ENCODE data around the gene CYREN. TPM values are rescaled to one million over a fixed set of nuclear protein-coding genes. Genes with fewer than 3 reads are reported as not detected.

The CYREN gene
- total RNA-seq, 1 donor from 2014 or later = 50.1 TPM

GRCh38 chr7:135159359-135160085, 11.0 kb downstream of the CYREN start:
- peaks cover 24% of the 10 kb centered on the region for H3K4me1 Mint-ChIP-seq (ENCODE audit: low read depth)
- DNase-seq (ENCODE audit: low spot score) = no peak
- H3K9me3 Mint-ChIP-seq = peaks cover 59% of the 10 kb centered on the region
- peak overlapping the region; percentile 45 for H3K27ac Mint-ChIP-seq
- no peaks in the 10 kb centered on the region for H3K27me3 Mint-ChIP-seq (ENCODE audit: low read depth)
- H3K36me3 Mint-ChIP-seq (ENCODE audit: low read depth) = peaks cover 91% of the 10 kb centered on the region
- intact Hi-C loops (cut with micrococcal nuclease) = no loop called here
- H3K4me3 Mint-ChIP-seq (ENCODE audit: low read depth) = no peak overlapping the region

DNA sequence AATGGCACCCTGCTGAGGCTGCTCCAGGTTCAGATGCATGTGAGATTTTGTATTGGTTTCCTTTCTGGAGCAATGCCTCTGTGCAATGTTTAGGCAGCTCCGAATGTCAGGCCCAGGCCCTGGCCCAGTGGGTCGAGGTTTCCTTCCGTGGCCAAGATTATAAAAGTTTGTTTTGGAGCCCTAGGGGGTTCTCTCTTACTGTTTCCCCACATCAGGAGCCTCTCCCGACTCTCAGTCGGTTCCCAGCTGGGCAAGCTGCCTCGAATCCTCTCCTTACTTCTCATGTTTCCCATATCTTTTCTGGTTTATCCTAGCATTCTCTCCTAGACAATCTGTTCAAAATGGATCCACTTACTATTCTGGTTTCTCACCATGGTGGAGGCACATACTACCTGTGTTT, 11.6 kb downstream of the CYREN start:
- intact Hi-C loops (cut with micrococcal nuclease) = no loop called here
- H3K27ac Mint-ChIP-seq = no peak overlapping the region

DNA sequence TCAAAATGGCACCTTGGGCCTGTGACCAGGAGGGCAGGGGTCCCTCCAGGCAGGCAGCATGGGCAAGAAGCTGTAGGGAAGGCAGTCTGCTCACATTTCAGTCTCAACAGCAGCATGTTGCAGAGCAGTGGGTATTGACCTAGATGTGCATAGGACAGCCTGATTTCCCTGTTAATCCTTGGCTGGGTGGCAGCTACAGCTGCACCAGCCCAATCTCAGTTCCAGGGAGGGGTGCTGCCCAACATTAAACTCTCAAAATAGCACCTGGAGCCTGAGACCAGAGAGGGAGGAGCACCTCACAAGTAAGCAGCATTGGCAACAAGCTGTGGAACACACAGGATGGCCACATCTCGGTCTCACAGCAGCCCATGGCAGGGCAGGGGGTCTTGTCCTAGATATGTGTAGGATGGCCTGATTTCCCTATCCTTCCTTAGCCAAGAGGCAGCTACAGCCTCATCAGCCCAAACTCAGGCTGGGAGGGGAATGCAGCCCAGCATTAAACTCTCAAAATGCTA, 12.3 kb downstream of the CYREN start:
- no peak overlapping the region for H3K27ac Mint-ChIP-seq
- DNase-seq (ENCODE audit: low spot score) = no peak
- no peaks in the 10 kb centered on the region for H3K27me3 Mint-ChIP-seq (ENCODE audit: low read depth)
- intact Hi-C loops (cut with micrococcal nuclease) = no loop called here
- peaks cover 70% of the 10 kb centered on the region for H3K9me3 Mint-ChIP-seq
- H3K36me3 Mint-ChIP-seq (ENCODE audit: low read depth) = peaks cover 96% of the 10 kb centered on the region
- peaks cover 34% of the 10 kb centered on the region for H3K4me1 Mint-ChIP-seq (ENCODE audit: low read depth)
- no peak overlapping the region for H3K4me3 Mint-ChIP-seq (ENCODE audit: low read depth)

More for the DNA sequence above, 11.6 kb downstream of the CYREN start:
- H3K4me1 Mint-ChIP-seq (ENCODE audit: low read depth) = peaks cover 30% of the 10 kb centered on the region
- no peak for DNase-seq (ENCODE audit: low spot score)
- H3K27me3 Mint-ChIP-seq (ENCODE audit: low read depth) = no peaks in the 10 kb centered on the region
- H3K36me3 Mint-ChIP-seq (ENCODE audit: low read depth) = peaks cover 91% of the 10 kb centered on the region
- H3K9me3 Mint-ChIP-seq = peaks cover 66% of the 10 kb centered on the region
- H3K4me3 Mint-ChIP-seq (ENCODE audit: low read depth) = no peak overlapping the region

- Mint-ChIP-seq H3K4me1 (ENCODE audit: low read depth) (peaks cover 42% of the 10 kb centered on the region), H3K27me3 (ENCODE audit: low read depth) (no peaks in the 10 kb centered on the region), H3K36me3 (ENCODE audit: low read depth) (peaks cover 96% of the 10 kb centered on the region), H3K4me3 (ENCODE audit: low read depth) (no peak overlapping the region), H3K9me3 (peaks cover 60% of the 10 kb centered on the region), H3K27ac (no peak overlapping the region)
- no peak for DNase-seq (ENCODE audit: low spot score)
- intact Hi-C loops (cut with micrococcal nuclease) = no loop called here
These were observed 14.2 kb downstream of the CYREN start for GRCh38 chr7:135156290-135156689.

- Mint-ChIP-seq H3K27me3 (ENCODE audit: low read depth) (no peaks in the 10 kb centered on the region), H3K4me1 (ENCODE audit: low read depth) (peaks cover 45% of the 10 kb centered on the region), H3K9me3 (peaks cover 52% of the 10 kb centered on the region), H3K4me3 (ENCODE audit: low read depth) (no peak overlapping the region), H3K36me3 (ENCODE audit: low read depth) (peaks cover 93% of the 10 kb centered on the region), H3K27ac (no peak overlapping the region)
- no peak for DNase-seq (ENCODE audit: low spot score)
- intact Hi-C loops (cut with micrococcal nuclease) = no loop called here
These were observed 15.8 kb downstream of the CYREN start for GRCh38 chr7:135154734-135155133.

DNA sequence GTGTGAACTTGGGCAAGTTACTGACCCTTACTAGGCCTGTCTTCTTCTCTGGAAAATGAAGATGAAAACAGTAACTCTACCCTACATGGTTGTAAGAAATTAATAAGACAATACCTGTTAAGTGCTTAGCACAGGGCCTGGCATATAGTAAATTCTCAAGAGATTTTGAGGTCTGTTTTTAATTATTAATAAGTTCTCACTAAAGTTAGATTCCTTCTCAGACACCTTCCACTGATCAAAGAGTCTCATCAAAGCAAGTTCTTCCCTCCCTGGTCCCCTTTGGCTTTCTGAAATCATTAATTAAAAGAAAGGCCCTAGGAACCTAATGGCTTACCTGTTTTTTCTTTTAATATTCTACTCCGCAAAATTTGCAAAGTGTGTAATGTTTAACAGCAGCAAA, 18.1 kb downstream of the CYREN start:
- H3K36me3 Mint-ChIP-seq (ENCODE audit: low read depth) = peaks cover 73% of the 10 kb centered on the region
- H3K4me3 Mint-ChIP-seq (ENCODE audit: low read depth) = no peak overlapping the region
- peaks cover 46% of the 10 kb centered on the region for H3K9me3 Mint-ChIP-seq
- H3K27ac Mint-ChIP-seq = no peak overlapping the region
- intact Hi-C loops (cut with micrococcal nuclease) = no loop called here
- DNase-seq (ENCODE audit: low spot score) = no peak
- H3K4me1 Mint-ChIP-seq (ENCODE audit: low read depth) = peaks cover 59% of the 10 kb centered on the region
- H3K27me3 Mint-ChIP-seq (ENCODE audit: low read depth) = no peaks in the 10 kb centered on the region

- H3K27ac Mint-ChIP-seq = peak overlapping the region; percentile 44
- intact Hi-C loops (cut with micrococcal nuclease) = no loop called here
- no peak for DNase-seq (ENCODE audit: low spot score)
- H3K4me3 Mint-ChIP-seq (ENCODE audit: low read depth) = peak overlapping the region; percentile 61
- peaks cover 37% of the 10 kb centered on the region for H3K9me3 Mint-ChIP-seq
- H3K4me1 Mint-ChIP-seq (ENCODE audit: low read depth) = peaks cover 64% of the 10 kb centered on the region
- no peaks in the 10 kb centered on the region for H3K27me3 Mint-ChIP-seq (ENCODE audit: low read depth)
- H3K36me3 Mint-ChIP-seq (ENCODE audit: low read depth) = peaks cover 64% of the 10 kb centered on the region
These were observed 19.0 kb downstream of the CYREN start for GRCh38 chr7:135151533-135151932.

- peak overlapping the region; percentile 61 for H3K4me3 Mint-ChIP-seq (ENCODE audit: low read depth)
These were observed 19.4 kb downstream of the CYREN start for GRCh38 chr7:135151132-135151531.

GRCh38 chr7:135150072-135150782, 20.3 kb downstream of the CYREN start:
- H3K27me3 Mint-ChIP-seq (ENCODE audit: low read depth) = no peaks in the 10 kb centered on the region
- H3K4me1 Mint-ChIP-seq (ENCODE audit: low read depth) = peaks cover 75% of the 10 kb centered on the region
- peaks cover 24% of the 10 kb centered on the region for H3K9me3 Mint-ChIP-seq
- intact Hi-C loops (cut with micrococcal nuclease) = no loop called here
- no peak for DNase-seq (ENCODE audit: low spot score)
- peak overlapping the region; percentile 86 for H3K4me3 Mint-ChIP-seq (ENCODE audit: low read depth)
- H3K27ac Mint-ChIP-seq = peak overlapping the region; percentile 13
- peaks cover 51% of the 10 kb centered on the region for H3K36me3 Mint-ChIP-seq (ENCODE audit: low read depth)

More at GRCh38 chr7:135151132-135151531, 19.4 kb downstream of the CYREN start:
- intact Hi-C loops (cut with micrococcal nuclease) = no loop called here
- H3K36me3 Mint-ChIP-seq (ENCODE audit: low read depth) = peaks cover 60% of the 10 kb centered on the region
- H3K9me3 Mint-ChIP-seq = peaks cover 33% of the 10 kb centered on the region
- peak overlapping the region; percentile 44 for H3K27ac Mint-ChIP-seq
- H3K27me3 Mint-ChIP-seq (ENCODE audit: low read depth) = no peaks in the 10 kb centered on the region
- H3K4me1 Mint-ChIP-seq (ENCODE audit: low read depth) = peaks cover 68% of the 10 kb centered on the region
- no peak for DNase-seq (ENCODE audit: low spot score)

GRCh38 chr7:135147899-135148721, 22.4 kb downstream of the CYREN start, which contains the start of gene TMEM140:
TSS of gene TMEM140 (plus strand) at chr7:135148072. CDS start at chr7:135164442, 16,370 bp downstream.
- Mint-ChIP-seq H3K9me3 (peaks cover 5% of the 10 kb centered on the region), H3K27ac (peak within 1 kb of the TSS; percentile 97), H3K4me3 (ENCODE audit: low read depth) (peak within 1 kb of the TSS; percentile 86), H3K27me3 (ENCODE audit: low read depth) (no peaks in the 10 kb centered on the region), H3K36me3 (ENCODE audit: low read depth) (peaks cover 29% of the 10 kb centered on the region), H3K4me1 (ENCODE audit: low read depth) (peaks cover 65% of the 10 kb centered on the region)
- peak; percentile 63 for DNase-seq (ENCODE audit: low spot score)
- intact Hi-C loops (cut with micrococcal nuclease) = loop anchor here (1.0 to 5.0 kb wide), 7 partner anchors 22 to 516 kb away; partner anchors contain the start of genes AGBL3, BPGM, CNOT4 and CYREN

- Mint-ChIP-seq H3K27ac (peak overlapping the region; percentile 97), H3K4me1 (ENCODE audit: low read depth) (peaks cover 60% of the 10 kb centered on the region), H3K4me3 (ENCODE audit: low read depth) (peak overlapping the region; percentile 86), H3K9me3 (no peaks in the 10 kb centered on the region), H3K27me3 (ENCODE audit: low read depth) (no peaks in the 10 kb centered on the region), H3K36me3 (ENCODE audit: low read depth) (peaks cover 22% of the 10 kb centered on the region)
- intact Hi-C loops (cut with micrococcal nuclease) = loop anchor here (5.0 kb wide), 4 partner anchors 365 to 515 kb away; partner anchors contain the start of genes BPGM and CNOT4
- DNase-seq (ENCODE audit: low spot score) = no peak
These were observed 23.1 kb downstream of the CYREN start for GRCh38 chr7:135147341-135147898.

Data from activated T-helper 2 cell treated with anti-CD3 and anti-CD28 coated beads, Interferon-gamma antibody, Interleukin-2, Interleukin-4, amounts not matched to agents 10 μg/mL and 5 μg/mL and 100 μg/mL, durations not matched to agents 14 hours and 24 hours and 36 hours (primary cell).